Neuronal stem cell (in vitro differentiated cells): Measurements from ENCODE around the gene VMP1.
"Not testable (repeated sequence)": the region's sequence is repeated elsewhere in the genome, so short reads cannot be mapped to it uniquely, and the experiment has no call there.

ENCODE experiments used
- DNase-seq: peaks from one replicate; pipeline ENCODE4 v3.0.0-alpha.2; 2013; ENCODE audit warnings: low spot score
- H2AFZ ChIP-seq: one replicate; pipeline ENCODE4 v1.6.1; 2013; ENCODE audit warnings: mild to moderate bottlenecking, low read length, inconsistent platforms
- H2AK5ac ChIP-seq: 2 replicates; pipeline ENCODE4 v1.6.1; 2013; ENCODE audit warnings: low read depth, mild to moderate bottlenecking, inconsistent platforms, low read length, moderate library complexity, mixed read lengths
- H2BK120ac ChIP-seq: 2 replicates; pipeline ENCODE4 v1.6.1; 2013; ENCODE audit warnings: low read depth, mild to moderate bottlenecking, inconsistent platforms, low read length, moderate library complexity, mixed read lengths
- H2BK12ac ChIP-seq: one replicate; pipeline ENCODE4 v1.6.1; 2013; ENCODE audit warnings: low read length, inconsistent platforms
- H2BK15ac ChIP-seq: 2 replicates; pipeline ENCODE4 v1.6.1; 2013; ENCODE audit warnings: mild to moderate bottlenecking, low read length, inconsistent platforms, mixed read lengths
- H2BK5ac ChIP-seq: one replicate; pipeline ENCODE4 v1.6.1; 2013; ENCODE audit warnings: inconsistent platforms, mild to moderate bottlenecking, low read length, moderate library complexity
- H3K14ac ChIP-seq: one replicate; pipeline ENCODE4 v1.6.1; 2013; ENCODE audit warnings: low read length, inconsistent platforms
- H3K18ac ChIP-seq: 2 replicates; pipeline ENCODE4 v1.6.1; 2013; ENCODE audit warnings: low read length, inconsistent platforms
- H3K23ac ChIP-seq: 2 replicates; pipeline ENCODE4 v1.6.1; 2013; ENCODE audit warnings: low read depth, mild to moderate bottlenecking, mixed read lengths, low read length, inconsistent platforms; ENCODE audit not compliant: poor library complexity
- H3K27ac ChIP-seq: replicated peaks from 3 replicates; pipeline ENCODE4 v1.5.1; 2013; ENCODE audit warnings: low read length, inconsistent platforms
- H3K27me3 ChIP-seq, 3 experiments: 2 replicates each; pipeline ENCODE4 v1.6.1; 2013; ENCODE audit warnings: low read length in 3 of 3, mild to moderate bottlenecking in 2 of 3, inconsistent platforms in 1 of 3, low read depth in 1 of 3, mixed read lengths in 1 of 3, moderate library complexity in 1 of 3; ENCODE audit not compliant: control insufficient read depth in 3 of 3, insufficient read depth in 3 of 3
- H3K36me3 ChIP-seq, 2 donors: replicated peaks in 1 of 2; 2 replicates each; pipeline ENCODE4 v1.6.1; 2013; ENCODE audit warnings: low read length in 2 of 2; ENCODE audit not compliant: control insufficient read depth in 2 of 2, insufficient read depth in 2 of 2
- H3K4ac ChIP-seq: 2 replicates; pipeline ENCODE4 v1.6.1; 2013; ENCODE audit warnings: inconsistent platforms, mild to moderate bottlenecking, low read length, moderate library complexity
- H3K4me1 ChIP-seq, 2 donors: 1 replicate in 1 of 2; 2 replicates in 1 of 2; pipeline ENCODE4 v1.6.1; 2013; ENCODE audit warnings: low read length in 2 of 2, low read depth in 1 of 2; ENCODE audit not compliant: control insufficient read depth in 2 of 2, insufficient read depth in 1 of 2
- H3K4me2 ChIP-seq: one replicate; pipeline ENCODE4 v1.6.1; 2013; ENCODE audit warnings: mild to moderate bottlenecking, low read length, inconsistent platforms; ENCODE audit not compliant: insufficient read depth, poor library complexity, severe bottlenecking
- H3K4me3 ChIP-seq, 2 donors: 2 replicates each; pipeline ENCODE4 v1.5.1; 2013; ENCODE audit warnings: low read length in 2 of 2, mild to moderate bottlenecking in 2 of 2, inconsistent platforms in 1 of 2, moderate library complexity in 1 of 2
- H3K79me1 ChIP-seq: one replicate; pipeline ENCODE4 v1.6.1; 2013; ENCODE audit warnings: low read depth, mild to moderate bottlenecking, inconsistent platforms, low read length, moderate library complexity
- H3K9ac ChIP-seq: one replicate; pipeline ENCODE4 v1.6.1; 2013; ENCODE audit warnings: mild to moderate bottlenecking, low read depth, low read length, inconsistent platforms; ENCODE audit not compliant: poor library complexity
- H3K9me3 ChIP-seq, 2 donors: replicated peaks in 1 of 2; 2 replicates each; pipeline versions ENCODE3 to v1.6.1; 2013; ENCODE audit warnings: low read length in 2 of 2, mild to moderate bottlenecking in 2 of 2, inconsistent platforms in 1 of 2, low read depth in 1 of 2, mixed read lengths in 1 of 2, moderate library complexity in 1 of 2; ENCODE audit not compliant: control insufficient read depth in 2 of 2, insufficient read depth in 1 of 2
- H4K8ac ChIP-seq: one replicate; pipeline ENCODE4 v1.6.1; 2013; ENCODE audit warnings: low read depth, mild to moderate bottlenecking, inconsistent platforms, low read length, moderate library complexity
- H4K91ac ChIP-seq: one replicate; pipeline ENCODE4 v1.6.1; 2013; ENCODE audit warnings: low read length, low read depth, mild to moderate bottlenecking, inconsistent platforms; ENCODE audit not compliant: poor library complexity
- WGBS, 2 donors: extraction: QIAGEN DNeasy Blood & Tissue Kit; methylation state at CpG; one replicate each; pipeline ENCODE4 v1.1.7; 2013; ENCODE audit warnings: missing lambda C conversion rate in 2 of 2, mixed read lengths in 1 of 2; ENCODE audit not compliant: insufficient read length in 2 of 2, insufficient replicate concordance in 1 of 2; ENCODE audit errors: extremely low coverage in 2 of 2; 5-methylcytosine and 5-hydroxymethylcytosine counted together

Gene VMP1

DNA sequence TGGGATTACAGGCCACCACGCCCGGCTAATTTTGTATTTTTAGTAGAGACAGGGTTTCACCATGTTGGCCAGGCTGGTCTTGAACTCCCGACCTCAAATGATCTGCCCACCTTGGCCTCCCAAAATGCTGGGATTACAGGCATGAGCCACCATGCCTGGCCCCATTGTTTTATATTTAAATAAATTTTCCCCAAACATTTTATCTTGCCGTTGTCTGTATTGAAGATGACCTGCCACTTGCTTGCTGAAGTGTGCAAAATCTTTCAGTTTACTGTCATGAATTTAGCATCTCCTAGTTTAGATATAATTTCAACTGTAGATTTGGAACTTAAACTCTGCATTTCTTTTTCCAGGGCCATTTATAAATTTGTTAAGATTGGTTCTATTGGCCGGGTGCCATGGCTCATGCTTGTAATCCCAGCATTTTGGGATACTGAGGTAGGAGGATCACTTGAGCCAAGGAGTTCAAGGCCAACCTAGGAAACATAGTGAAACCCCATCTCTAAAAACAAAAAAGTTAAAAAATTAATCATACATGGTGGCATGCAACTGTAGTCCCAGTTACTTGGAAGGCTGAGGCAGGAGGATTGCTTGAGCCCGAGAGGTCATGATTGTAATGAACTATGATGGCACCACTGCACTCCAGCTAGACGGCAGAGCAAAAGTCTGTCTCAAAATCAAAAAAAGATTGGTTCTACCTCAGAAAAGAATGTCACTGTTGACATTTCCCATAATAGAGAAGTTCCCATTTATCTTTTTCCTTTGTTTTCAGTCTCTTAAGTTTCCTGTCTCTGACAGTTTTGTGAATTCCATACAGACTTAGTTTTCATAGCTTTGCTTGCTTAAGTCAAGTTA lies 84.4 kb downstream of the VMP1 start:
- no peaks in the 10 kb centered on the region for H3K9me3 ChIP-seq
- peaks cover 0 to 14% of the 10 kb centered on the region in 2 donors for H3K4me1 ChIP-seq
- no peak overlapping the region for H4K91ac ChIP-seq
- H2BK15ac ChIP-seq = no peak overlapping the region
- no peak overlapping the region for H4K8ac ChIP-seq
- H2AK5ac ChIP-seq = no peak overlapping the region
- no peak overlapping the region for H3K27ac ChIP-seq
- H3K4me2 ChIP-seq = no peak overlapping the region
- no peaks in the 10 kb centered on the region for H3K79me1 ChIP-seq
- H3K4ac ChIP-seq = no peak overlapping the region
- H3K4me3 ChIP-seq = no peak overlapping the region
- H3K27me3 ChIP-seq = no peaks in the 10 kb centered on the region
- no peak overlapping the region for H2BK5ac ChIP-seq
- no peak overlapping the region for H3K14ac ChIP-seq
- no peak for DNase-seq
- H3K9ac ChIP-seq = no peak overlapping the region
- peaks cover 0 to 9% of the 10 kb centered on the region in 2 donors for H3K36me3 ChIP-seq
- no CpG with 5 or more reads among the region's 7 CpGs for WGBS, 2 donors
- H3K18ac ChIP-seq = no peak overlapping the region
- no peak overlapping the region for H2BK12ac ChIP-seq
- no peak overlapping the region for H2AFZ ChIP-seq
- no peak overlapping the region for H2BK120ac ChIP-seq
- no peak overlapping the region for H3K23ac ChIP-seq

DNA sequence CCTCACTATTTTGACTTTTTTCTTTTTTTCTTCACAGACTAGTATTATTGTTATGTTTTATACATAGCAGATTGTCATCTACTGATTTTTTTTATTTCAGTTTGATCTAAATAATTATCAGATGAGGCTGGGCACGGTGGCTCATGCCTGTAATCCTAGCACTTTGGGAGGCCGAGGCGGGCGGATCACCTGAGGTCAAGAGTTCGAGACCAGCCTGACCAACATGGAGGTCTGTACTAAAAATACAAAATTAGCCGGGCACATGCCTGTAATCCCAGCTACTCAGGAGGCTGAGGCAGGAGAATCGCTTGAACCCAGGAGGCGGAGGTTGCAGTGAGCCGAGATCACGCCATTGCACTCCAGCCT lies 85.0 kb downstream of the VMP1 start:
- H3K14ac ChIP-seq, H2BK5ac ChIP-seq, H3K4me2 ChIP-seq, H3K27ac ChIP-seq, DNase-seq, H3K9ac ChIP-seq, H3K23ac ChIP-seq, H4K91ac ChIP-seq, H3K79me1 ChIP-seq, H3K4ac ChIP-seq, H2AFZ ChIP-seq, H2BK120ac ChIP-seq, H3K18ac ChIP-seq, H3K27me3 ChIP-seq, H2AK5ac ChIP-seq, H2BK15ac ChIP-seq, H2BK12ac ChIP-seq, H3K4me3 ChIP-seq, H3K36me3 ChIP-seq, H3K9me3 ChIP-seq, H4K8ac ChIP-seq, H3K4me1 ChIP-seq: not testable (repeated sequence)
- no CpG with 5 or more reads among the region's 10 CpGs for WGBS, 2 donors

DNA sequence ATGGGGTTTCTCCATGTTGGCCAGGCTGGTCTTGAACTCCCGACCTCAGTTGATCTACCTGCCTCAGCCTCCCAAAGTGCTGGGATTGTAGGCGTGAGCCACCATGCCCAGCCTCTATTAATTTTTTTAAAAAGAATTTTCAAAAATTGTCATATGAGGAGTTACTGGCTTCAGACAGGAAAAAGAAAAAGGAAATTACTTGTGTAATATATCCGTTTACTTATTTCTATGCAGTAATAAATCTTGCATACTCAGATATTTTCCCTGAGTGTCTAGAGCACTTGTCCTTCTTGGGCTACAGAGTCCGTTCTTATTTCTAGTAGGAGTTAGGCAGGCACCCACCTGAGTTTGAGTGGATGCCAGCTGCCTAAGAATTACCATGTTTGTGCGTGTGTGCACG lies 85.8 kb downstream of the VMP1 start:
- Histone ChIP-seq H3K23ac (no peak overlapping the region), H4K91ac (no peak overlapping the region), H3K36me3 (peaks cover 0 to 9% of the 10 kb centered on the region in 2 donors), H3K4me3 (no peak overlapping the region), H3K14ac (no peak overlapping the region), H2AFZ (no peak overlapping the region), H3K4me2 (no peak overlapping the region), H2BK120ac (no peak overlapping the region), H3K4me1 (peaks cover 0 to under 1% of the 10 kb centered on the region in 2 donors), H3K9ac (no peak overlapping the region), H3K27ac (no peak overlapping the region), H2BK15ac (no peak overlapping the region), H3K4ac (no peak overlapping the region), H2BK12ac (no peak overlapping the region), H3K79me1 (no peaks in the 10 kb centered on the region), H3K18ac (no peak overlapping the region), H2AK5ac (no peak overlapping the region), H3K27me3 (no peaks in the 10 kb centered on the region), H3K9me3 (no peaks in the 10 kb centered on the region), H2BK5ac (no peak overlapping the region), H4K8ac (no peak overlapping the region)
- DNase-seq = no peak
- WGBS, 2 donors = no CpG with 5 or more reads among the region's 6 CpGs

DNA sequence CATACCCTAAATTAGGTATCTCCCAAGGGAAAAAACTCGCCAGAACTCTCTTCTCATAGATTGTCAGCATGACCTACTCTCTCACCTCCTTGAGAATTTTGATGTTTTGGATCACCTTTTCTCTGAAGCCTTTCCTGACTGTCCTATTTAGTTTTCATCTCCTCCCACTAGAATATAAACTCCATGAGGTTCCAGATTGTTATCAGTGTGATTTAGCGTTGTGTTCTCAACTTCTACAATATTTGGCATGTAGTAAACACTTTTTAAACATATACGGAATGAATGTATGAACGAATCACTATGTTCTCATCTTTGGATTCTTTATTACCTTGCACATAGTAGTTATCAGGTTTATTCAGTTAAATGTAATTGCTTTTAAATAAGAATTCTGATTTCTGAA lies 88.7 kb downstream of the VMP1 start:
- no peak overlapping the region for H3K9ac ChIP-seq
- H2BK15ac ChIP-seq = no peak overlapping the region
- H2AK5ac ChIP-seq = no peak overlapping the region
- no peak overlapping the region for H3K14ac ChIP-seq
- peaks cover 0 to 9% of the 10 kb centered on the region in 2 donors for H3K36me3 ChIP-seq
- H3K9me3 ChIP-seq = no peaks in the 10 kb centered on the region
- no peak overlapping the region for H2AFZ ChIP-seq
- DNase-seq = no peak
- H4K91ac ChIP-seq = no peak overlapping the region
- H3K18ac ChIP-seq = no peak overlapping the region
- H3K79me1 ChIP-seq = no peaks in the 10 kb centered on the region
- H3K23ac ChIP-seq = no peak overlapping the region
- no peak overlapping the region for H3K4me3 ChIP-seq
- no peak overlapping the region for H4K8ac ChIP-seq
- no peak overlapping the region for H2BK5ac ChIP-seq
- no peaks in the 10 kb centered on the region for H3K27me3 ChIP-seq
- H3K27ac ChIP-seq = no peak overlapping the region
- no CpG with 5 or more reads among the region's 4 CpGs for WGBS, 2 donors
- no peak overlapping the region for H2BK12ac ChIP-seq
- H2BK120ac ChIP-seq = no peak overlapping the region
- H3K4ac ChIP-seq = no peak overlapping the region
- H3K4me1 ChIP-seq = no peaks in the 10 kb centered on the region
- H3K4me2 ChIP-seq = no peak overlapping the region
